CD4-positive, alpha-beta T cell treated with Interleukin-6 for 4 hours (primary cell): Measurements from ENCODE around the gene LRRC27.

Source experiments
- DNase-seq: peaks from one replicate; pipeline ENCODE4 v3.0.0-alpha.2; 2020; ENCODE audit warnings: mixed read lengths

Gene LRRC27

GRCh38 chr10:132417257-132417910 is 85.4 kb downstream of the LRRC27 start:
- DNase-seq = no peak

- DNase-seq = no peak
Observed at GRCh38 chr10:132417957-132418441, 86.0 kb downstream of the LRRC27 start.

- DNase-seq = no peak
Observed at GRCh38 chr10:132418527-132419416, 86.8 kb downstream of the LRRC27 start.

GRCh38 chr10:132419538-132420468 is 87.8 kb downstream of the LRRC27 start:
- no peak for DNase-seq

GRCh38 chr10:132420469-132420980 is 88.5 kb downstream of the LRRC27 start:
- DNase-seq = no peak

- DNase-seq = peak; percentile 20
Observed at GRCh38 chr10:132420981-132421846, 89.2 kb downstream of the LRRC27 start.

GRCh38 chr10:132421847-132422751 is 90.1 kb downstream of the LRRC27 start:
- no peak for DNase-seq

- no peak for DNase-seq
Observed at GRCh38 chr10:132422903-132423825, 91.2 kb downstream of the LRRC27 start.

GRCh38 chr10:132423966-132424861 is 92.2 kb downstream of the LRRC27 start:
- no peak for DNase-seq

GRCh38 chr10:132425029-132425756 is 93.2 kb downstream of the LRRC27 start:
- no peak for DNase-seq

- DNase-seq = no peak
Observed at GRCh38 chr10:132425757-132426155, 93.8 kb downstream of the LRRC27 start.

GRCh38 chr10:132427006-132427771 is 95.2 kb downstream of the LRRC27 start:
- no peak for DNase-seq

- no peak for DNase-seq
Observed at GRCh38 chr10:132427939-132428367, 96.0 kb downstream of the LRRC27 start.

GRCh38 chr10:132428486-132428995 is 96.5 kb downstream of the LRRC27 start:
- no peak for DNase-seq
